Measurements from ENCODE around the gene HSPBP1. TPM values are rescaled to one million over a fixed set of nuclear protein-coding genes. Genes with fewer than 3 reads are reported as not detected.
A peak's percentile ranks its signal among the peaks of the same experiment; 100 is the strongest.

HSPBP1 gene
- total and polyA plus RNA-seq, 9 of the 15 experiments (the other 6 are each of a cell fraction or from before 2014, with no cell fraction given): 0.83 to 81.3 (median 21.8) TPM

GRCh38 chr19:55259540-55260210 is 20.2 kb downstream of the HSPBP1 start (continued):
- 0 out of 4 replicates have a peak, but pooled peaks of 1 of the 2 experiments have one; percentile 5 for TF ChIP-seq ZNF639 (CRISPR knock-in tag; conservative IDR thresholded peaks at IDR 0.05 in 1 of 2, IDR thresholded peaks at IDR 0.05 in 1 of 2)
- TF ChIP-seq ZNF347 (CRISPR knock-in tag; IDR thresholded peaks at IDR 0.05; ENCODE audit: low read depth): no peak
- TF ChIP-seq HES1 (IDR thresholded peaks at IDR 0.05; ENCODE audit: low read depth): no peak
- no peak for TF ChIP-seq GMEB1 (CRISPR knock-in tag; IDR thresholded peaks at IDR 0.05)
- no peak for TF ChIP-seq PTRF (tag; IDR thresholded peaks at IDR 0.05)
- no peak for TF ChIP-seq ZNF140 (CRISPR knock-in tag; IDR thresholded peaks at IDR 0.05)
- TF ChIP-seq PHF21A (IDR thresholded peaks at IDR 0.05; ENCODE audit: borderline replicate concordance, low read depth): no peak
- TF ChIP-seq ZC3H4 (CRISPR knock-in tag; IDR thresholded peaks at IDR 0.05; ENCODE audit: borderline replicate concordance): peak; percentile 25; the same call in 1 of the 2 replicates
- no peak for TF ChIP-seq ZNF655 (CRISPR knock-in tag; IDR thresholded peaks at IDR 0.05)
- no peak for TF ChIP-seq PCBP2 (IDR thresholded peaks at IDR 0.05; ENCODE audit: low read depth, low read length, poor library complexity, severe bottlenecking)
- no peak for TF ChIP-seq ZNF407 (IDR thresholded peaks at IDR 0.05; ENCODE audit: low read depth)
- TF ChIP-seq STAT5B (CRISPR knock-in tag; IDR thresholded peaks at IDR 0.05): no peak
- TF ChIP-seq C11orf30 (IDR thresholded peaks at IDR 0.05; ENCODE audit: low read depth): no peak
